Stomach (tissue), 4 donors: ENCODE measurements around the gene WRAP53.

Experiments used
- CTCF ChIP-seq, 7 experiments: fragments of 450-650 bp in 4 of 7; fragments of 200-600 bp in 3 of 7; sonication (generic) in 3 of 7; IDR thresholded peaks; one replicate each; pipeline ENCODE4 v1.5.1; 2016 to 2019; ENCODE audit warnings: antibody characterized with exemption in 7 of 7, control low read depth in 2 of 7, mild to moderate bottlenecking in 1 of 7
- POLR2AphosphoS5 ChIP-seq, 3 donors: sonication (generic); formaldehyde crosslinking; IDR thresholded peaks; one replicate each; pipeline ENCODE4 v1.6.1; 2016; ENCODE audit warnings: antibody characterized with exemption in 3 of 3

- TF ChIP-seq POLR2AphosphoS5 (IDR thresholded peaks at IDR 0.05) (no peak), CTCF (IDR thresholded peaks at IDR 0.05) (no peak)
Measured at GRCh38 chr17:7739746-7740145, 51.5 kb downstream of the WRAP53 start.
